CD4-positive, alpha-beta T cell treated with Interferon alpha-2 for 1 hour (primary cell): ENCODE data around the gene CEP44.
"Not testable (repeated sequence)": the region's sequence is repeated elsewhere in the genome, so short reads cannot be mapped to it uniquely, and the experiment has no call there.

Experiments
- DNase-seq, 2 donors: peaks; one replicate each; pipeline ENCODE4 v3.0.0-alpha.2; 2020 to 2022

CEP44 gene, protein sequence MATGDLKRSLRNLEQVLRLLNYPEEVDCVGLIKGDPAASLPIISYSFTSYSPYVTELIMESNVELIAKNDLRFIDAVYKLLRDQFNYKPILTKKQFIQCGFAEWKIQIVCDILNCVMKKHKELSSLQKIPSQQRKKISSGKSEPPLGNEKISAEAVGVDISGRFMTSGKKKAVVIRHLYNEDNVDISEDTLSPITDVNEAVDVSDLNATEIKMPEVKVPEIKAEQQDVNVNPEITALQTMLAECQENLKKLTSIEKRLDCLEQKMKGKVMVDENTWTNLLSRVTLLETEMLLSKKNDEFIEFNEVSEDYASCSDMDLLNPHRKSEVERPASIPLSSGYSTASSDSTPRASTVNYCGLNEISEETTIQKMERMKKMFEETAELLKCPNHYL

DNA sequence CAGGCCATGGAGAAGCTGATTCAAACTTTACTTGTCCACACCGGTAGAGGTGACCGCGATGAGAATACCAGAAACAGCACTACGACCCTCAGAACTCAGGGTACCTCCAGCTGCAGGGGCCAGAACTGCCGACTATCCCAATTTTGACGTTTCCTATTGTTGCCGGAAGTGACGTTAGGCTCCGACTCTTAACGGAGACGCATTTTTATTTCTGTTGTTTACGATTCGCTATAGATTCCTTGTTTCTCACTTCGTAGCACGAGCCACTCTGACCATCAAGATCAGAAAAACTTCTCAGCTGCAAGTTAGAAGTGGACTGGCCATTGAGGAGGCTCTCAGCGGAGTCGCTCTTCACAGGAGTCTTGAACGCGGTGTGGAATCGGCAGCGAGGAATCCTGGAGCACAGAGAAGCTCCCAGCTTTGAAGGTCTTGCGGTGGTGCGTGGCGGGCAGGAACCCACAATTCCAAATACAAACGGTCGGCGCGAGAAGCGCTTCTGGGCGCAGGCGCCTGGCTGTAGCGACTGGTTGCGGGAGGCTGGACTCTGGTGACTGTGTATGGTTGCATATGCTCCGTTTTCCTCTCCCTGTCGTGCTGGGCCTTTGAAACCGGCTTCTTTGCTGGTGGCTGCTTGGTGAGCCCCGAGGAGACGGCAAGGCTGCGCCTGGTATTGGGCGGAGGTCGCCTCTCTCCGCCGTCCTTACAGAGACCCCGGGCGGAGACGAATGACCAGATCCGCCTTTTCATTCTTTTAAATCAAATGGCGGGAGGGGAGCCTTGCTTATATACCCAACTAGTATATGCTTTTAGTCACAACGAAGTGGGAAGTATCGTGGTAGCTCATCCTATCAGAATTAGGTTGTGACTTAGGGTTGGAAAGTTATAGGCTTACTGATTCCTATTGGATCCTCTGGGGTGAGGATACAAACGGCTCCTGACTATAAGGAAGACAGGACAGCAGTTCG, at the start of gene CEP44, which contains the start of gene FBXO8:
CEP44 (plus strand) TSS at position 405 of the 965 bp plus-strand sequence. CDS start 15,211 bp downstream, outside the sequence.
FBXO8 (minus strand) TSS at position 161 of the 965 bp plus-strand sequence. CDS start 20,575 bp downstream, outside the sequence.
- peak; percentile 67 to 80 for DNase-seq

DNA sequence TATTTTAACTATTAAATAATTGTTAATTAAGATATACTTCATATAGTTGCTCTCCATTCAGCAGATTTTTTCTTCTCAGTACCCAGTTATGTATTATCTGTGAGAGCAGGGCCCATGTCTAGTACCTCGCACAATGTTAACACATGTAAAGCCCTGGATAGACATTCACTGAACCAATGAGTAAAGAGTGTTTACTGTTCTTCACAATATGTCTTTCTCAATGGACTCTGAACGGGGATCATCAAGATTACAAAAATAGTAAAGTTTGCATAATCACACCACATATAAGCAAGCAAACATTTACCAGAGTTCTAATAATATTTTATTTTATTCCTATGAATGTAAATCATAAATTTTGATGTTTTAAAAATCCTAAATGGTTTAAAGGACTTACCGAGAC, 47.4 kb upstream of the CEP44 start:
- no peak for DNase-seq

DNA sequence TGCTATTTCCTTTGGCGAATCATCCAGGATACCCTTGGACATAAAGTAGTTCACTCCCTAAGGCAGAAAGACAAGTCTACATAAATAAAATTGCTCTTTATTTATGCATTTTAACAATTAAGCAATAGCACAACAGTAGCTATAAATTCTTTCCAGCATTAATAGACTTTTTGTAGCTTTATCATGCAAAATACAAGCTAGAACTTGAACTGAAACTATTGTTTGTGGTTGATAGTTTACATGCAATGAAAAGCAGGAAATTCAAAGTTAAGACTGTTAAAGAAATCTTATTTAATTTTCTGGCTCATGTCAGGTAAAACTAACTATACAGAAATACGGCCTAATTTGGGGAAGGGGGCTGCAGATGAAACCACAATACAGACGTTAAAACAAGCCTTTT, 42.5 kb upstream of the CEP44 start:
- no peak for DNase-seq

DNA sequence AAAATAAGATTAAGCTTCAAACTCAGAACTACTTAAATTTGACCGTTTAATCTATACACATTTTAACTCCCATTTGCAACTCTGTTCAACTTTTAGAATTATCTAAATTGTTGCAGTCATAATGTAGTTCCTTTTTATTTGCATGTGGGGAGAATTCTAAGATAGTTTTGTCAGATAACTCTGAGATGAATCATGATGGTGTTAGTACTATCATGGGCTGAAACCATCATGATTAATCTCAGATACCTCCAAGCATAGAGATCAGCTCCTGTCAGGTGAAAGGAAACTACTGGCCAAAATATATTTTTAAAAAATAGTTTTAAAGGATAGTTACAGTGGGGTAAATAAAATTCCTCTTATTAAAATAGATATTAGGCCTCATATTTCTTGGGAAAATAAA, 39.3 kb upstream of the CEP44 start:
- no peak for DNase-seq

DNA sequence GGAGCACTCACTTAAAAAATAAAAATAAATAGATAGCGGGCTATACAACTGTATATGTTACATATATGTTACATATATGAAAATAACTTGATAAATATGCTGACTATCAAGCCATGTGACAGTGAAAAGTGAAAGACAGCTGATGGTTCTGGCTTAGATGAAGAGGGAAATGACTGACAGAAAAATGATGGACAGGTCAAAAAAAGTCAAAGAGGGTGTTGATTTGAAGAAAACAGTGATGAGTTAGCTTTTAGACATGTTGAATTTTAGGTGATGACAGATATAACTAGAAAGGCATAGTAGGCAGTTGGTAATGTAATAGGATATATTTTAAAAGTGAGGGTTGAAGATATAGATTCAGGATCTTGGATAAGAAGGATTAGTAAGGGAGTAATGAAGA, 38.0 kb upstream of the CEP44 start:
- no peak for DNase-seq

DNA sequence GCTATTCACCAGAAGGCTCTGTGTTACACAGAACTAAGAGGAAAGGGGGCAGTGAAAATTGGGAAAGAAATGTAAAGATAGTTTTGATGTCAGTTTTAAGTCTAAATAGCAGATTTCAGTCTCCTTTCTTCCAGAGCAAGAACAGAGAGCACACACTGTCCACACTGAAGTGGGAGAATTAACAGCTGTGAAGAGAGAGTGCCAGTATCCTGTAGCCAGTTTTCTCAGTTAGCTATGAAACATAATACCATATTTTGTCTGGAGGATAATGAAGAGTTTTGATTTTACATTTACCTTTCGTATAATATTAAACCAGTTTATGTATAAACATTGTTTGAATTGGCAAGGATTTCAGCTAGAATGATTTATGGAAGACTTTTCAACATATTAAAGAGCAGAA, 35.3 kb upstream of the CEP44 start:
- no peak for DNase-seq

DNA sequence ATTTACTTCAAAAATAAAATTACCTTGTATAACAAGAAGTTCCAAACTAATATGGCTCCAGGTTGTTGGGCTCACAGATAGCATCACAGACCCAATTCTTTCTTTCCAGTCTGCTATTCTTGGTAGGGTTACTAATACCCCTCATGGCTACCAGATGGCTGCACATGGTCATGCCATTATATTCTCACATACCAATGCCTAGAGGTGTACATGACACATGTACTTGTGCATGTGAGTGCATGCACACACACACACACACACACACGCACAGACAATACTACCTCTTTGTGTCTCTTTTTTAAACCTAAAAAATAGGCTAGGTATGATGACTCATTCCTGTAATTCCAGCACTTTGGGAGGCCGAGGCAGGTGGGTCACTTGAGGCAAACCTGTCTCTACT, 31.3 kb upstream of the CEP44 start:
- DNase-seq = no peak

DNA sequence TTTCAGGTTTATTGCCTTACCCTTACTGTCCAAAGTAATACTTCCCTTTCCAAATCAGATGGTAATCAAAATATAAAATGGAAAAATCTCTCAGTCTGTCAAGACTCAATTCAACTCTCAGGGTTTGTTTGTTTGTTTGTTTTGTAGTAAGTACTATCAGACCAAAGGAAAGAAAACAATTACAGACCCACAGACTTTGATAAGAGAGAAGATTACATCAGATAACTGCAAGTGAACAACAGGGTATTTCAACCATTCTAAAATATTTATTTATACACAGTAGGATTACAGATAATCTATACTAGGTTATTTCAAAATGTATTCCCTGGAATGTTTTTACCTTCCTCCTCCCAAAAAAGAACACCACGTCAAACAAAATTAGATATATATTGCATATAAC, 29.1 kb upstream of the CEP44 start:
- DNase-seq = no peak

DNA sequence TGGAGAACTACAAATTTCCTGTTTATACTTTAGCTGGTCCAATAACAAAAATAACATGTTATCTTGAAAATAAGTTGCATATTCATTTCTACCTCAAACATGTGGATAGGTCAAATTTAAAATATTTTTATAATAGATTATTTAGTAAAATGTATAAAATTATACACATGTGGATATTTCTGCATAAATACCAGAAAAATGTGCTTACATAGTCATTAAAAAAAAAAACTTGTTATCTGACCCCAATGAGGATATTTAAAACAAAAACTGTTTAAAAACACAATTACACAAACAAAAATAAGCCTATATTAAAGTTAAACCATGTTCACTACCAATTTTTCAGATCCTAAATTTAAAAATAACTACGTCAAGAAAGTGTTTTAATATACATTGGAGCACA, 28.3 kb upstream of the CEP44 start:
- no peak for DNase-seq

DNA sequence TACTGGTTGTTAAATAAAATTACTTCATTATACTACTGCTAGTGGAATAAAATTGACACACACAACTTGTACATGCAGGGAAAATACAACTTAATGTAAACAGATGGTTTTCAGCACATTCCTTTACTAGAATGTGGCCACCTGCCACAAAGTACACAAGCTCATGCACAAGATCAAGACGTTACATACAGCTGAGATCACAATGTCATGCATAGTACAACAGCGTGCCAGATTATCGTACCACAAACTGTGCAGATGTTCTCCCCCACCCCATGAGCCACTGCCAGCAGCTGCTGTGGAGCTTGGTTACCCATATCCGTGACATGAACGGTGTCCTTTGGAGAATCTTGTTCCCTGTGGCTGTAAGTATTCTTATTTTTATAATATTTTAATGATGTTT, 27.9 kb upstream of the CEP44 start:
- DNase-seq = no peak

DNA sequence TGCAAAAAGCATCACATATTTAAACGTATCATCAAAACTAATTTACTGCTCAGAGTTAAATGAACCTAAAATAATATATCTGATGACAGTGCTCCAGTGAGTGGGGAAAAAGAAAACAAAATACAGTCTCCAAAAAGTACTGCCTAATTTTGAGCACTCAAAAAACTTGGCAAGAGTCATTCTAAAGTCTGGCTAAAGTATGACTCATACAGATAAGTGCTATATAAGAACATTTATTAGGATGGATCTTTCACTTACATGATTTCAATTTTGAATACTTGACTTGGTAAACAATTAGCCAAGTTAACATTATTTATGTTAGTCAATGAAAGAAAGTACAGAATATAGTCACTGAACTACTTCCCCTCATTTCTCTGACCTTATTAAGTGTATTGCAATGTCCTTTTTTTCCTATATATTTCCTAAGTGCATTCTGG, 27.4 kb upstream of the CEP44 start:
- DNase-seq = no peak

DNA sequence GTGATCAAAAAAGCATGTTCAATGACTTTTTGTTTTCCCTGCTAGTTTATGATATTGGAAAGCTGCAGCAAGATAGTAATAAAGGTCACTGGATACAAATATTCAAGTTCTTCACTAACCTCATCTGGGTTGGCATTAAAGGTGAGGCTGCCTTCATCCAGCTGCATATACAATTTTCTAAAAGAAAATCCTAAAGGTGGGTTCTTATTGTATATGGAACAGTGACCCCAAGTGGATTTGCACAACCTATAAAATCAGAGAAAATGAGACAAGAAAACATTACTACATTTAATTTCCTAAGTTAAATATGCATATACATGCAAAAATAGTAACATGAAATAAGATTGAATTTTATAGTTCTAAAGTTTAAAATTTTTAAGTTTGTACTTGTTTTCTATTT, 24.1 kb upstream of the CEP44 start:
- DNase-seq = no peak

DNA sequence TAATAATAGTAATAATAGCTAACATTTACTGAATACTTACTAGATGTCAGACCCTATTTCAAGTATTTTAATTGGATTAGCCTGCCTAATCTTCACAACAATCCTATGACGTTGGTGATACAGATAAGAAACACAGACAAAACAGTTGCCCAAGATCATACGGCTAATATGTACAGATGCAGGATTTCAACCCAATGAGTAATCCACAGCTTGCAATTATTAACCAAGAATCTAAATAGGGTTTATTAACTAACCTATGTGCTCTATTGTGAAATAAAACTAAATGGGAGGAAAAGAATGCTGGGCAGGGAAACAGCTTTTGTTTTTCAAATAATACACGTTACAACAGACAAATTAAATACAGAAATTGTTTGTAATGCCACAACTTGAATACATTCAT, 23.6 kb upstream of the CEP44 start:
- no peak for DNase-seq

DNA sequence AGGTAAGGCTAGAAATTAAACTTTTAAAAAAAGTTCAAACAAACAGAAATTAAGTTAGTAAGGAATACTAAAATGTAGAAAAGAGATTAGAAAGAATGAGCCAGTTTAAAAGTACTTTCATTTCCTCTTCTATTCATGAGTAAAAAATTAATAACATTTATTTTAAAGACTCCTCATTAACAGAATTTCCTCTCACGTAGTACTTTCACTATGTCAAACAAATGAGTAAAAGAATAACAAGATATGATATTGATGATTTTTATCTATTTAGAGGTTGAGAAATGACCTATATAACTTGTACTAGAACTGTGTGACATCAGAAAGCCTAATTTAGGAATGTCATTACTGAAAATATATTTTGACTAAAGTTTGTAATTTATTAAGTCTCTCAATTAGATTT, 22.3 kb upstream of the CEP44 start:
- DNase-seq = not testable (repeated sequence)

DNA sequence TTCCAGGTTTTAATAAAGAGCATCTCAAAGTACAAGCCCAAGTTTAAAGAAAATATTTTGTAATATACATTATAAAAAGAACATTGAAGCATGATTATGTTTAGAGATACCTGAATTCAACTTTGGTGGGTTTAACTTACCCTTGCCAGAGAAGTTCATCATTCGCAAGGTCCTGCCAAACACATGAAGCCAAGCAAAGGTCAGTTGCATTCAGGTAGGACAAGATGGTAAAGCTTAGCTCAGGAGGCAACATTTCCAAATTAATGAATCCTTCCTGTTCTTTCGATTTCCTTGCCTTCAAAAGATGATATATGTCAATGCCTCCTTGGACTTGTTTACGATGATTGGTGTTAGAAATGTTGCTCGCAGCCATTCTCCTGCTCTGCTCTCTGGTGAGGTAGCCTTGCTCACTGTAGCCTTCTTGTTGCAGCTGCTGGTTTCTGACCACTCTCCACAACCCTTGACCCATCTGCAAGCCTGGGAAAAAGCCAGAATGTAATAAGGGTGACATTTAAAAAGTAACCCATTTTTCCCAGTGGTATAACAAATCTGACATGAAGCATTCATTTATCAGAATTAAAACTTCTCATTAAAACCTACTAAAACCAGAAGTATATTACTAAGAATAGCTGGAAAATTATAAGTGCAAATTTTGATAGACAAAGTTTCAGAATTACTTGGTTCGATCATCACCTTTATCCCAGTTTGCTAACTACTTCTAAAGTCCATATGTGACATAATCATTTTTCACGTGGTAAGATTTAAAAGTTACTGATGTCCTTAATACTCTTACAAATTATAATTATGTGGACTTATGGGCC, 20.9 kb upstream of the CEP44 start:
- no peak for DNase-seq

DNA sequence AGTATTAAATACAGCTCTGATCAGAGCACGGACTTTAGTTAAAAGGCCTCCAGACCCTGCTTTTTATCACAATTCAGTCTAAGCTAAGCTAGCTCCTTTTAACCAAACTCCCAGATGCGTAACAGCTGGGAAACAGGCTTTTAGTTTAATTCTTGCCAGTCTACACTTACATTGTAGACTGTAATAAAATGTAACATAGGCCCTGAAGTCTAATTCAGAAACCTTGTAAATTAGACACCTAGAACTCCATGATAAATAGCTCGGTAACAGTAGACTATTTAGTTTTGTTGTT, 20.3 kb upstream of the CEP44 start:
- DNase-seq = no peak

DNA sequence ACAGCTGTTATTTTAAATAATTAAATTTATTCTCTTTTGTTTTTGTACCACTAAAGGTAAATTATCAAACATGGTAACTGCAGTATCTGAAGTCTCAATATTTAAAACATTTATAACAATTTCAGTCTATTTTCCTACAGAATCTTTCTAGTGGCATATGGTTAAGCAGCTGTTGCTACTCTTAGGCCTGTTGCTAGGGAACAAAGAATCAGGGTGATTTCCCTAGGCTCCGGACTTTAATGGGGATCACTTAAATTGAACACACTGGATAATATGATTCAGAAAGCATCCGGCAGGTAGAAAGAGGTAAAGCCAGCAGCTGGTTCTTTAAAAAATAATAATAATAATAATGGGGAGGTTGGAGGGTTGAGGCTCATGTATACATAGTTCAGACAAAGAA, 17.8 kb upstream of the CEP44 start:
- DNase-seq = no peak

DNA sequence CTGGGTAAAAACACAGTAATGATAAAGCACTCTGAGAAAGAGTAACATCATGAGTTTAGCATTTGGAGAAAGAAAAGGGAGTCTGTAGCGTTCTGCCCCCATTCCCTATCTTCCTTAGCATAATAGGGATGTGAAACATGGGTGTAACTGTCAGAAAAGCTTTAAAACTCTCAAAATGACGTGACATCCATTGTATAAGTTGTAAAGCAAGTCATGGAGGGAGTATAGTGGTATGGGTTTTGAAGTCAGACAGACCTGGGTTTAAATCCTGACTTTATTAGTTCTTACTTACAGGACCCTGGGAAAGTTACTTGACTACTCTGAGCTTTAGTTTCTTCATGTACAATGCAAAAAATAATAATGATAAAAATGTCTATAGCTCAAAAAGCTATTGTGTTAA, 17.3 kb upstream of the CEP44 start:
- DNase-seq = no peak

DNA sequence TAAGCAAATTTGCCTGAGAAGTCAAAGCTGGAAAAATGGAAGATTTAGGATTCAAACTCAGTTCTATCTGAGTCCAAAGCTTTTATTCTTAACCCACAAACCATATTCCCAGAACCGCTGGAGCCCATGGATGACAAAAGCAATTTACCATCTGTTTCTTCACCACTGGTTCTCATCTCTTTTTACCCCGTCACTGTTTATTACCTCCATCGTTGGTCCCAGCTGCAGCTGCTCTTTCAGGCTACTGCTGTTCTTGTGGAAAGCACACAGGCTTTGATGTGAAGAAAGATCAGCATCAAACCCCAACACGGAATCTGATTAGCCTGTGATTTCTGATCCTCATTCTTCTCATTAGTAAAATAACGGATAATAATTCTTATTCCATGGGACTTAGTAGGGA, 9.8 kb upstream of the CEP44 start:
- DNase-seq = no peak

DNA sequence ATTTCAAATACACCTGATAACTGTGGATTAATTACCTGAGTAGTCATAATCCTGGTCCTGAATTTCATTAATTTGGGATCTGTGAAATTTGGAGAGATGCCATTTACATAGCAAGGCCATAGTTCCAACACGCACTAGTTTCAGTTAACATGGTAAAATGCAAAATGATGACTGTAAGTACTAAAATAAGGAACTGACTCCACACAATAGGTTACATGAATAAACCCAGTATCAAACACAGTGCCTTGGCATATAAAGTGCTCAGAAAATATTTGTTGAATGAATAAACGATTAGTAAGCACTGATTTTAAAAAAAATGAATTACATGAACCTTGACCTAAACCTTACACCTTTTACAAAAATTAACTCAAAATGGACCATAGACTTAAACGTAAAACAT, 9.3 kb upstream of the CEP44 start:
- no peak for DNase-seq

DNA sequence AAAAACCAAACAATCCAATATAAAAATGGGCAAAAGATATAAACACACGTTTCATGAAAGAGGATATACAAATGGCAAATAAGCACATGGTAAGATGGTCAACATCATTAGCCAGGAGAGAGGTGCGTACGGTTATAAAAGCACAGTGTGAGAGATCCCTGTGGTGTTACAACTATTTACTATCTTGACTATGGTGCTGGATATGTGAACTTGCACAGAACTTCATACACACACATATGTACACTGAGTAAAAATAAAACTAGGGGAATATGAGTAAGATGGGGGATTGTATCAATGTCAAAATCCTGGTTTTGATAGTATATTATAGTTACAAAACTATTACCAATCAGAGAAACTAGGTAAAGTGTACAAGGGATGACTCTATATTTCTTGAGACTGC, 8.6 kb upstream of the CEP44 start:
- no peak for DNase-seq

DNA sequence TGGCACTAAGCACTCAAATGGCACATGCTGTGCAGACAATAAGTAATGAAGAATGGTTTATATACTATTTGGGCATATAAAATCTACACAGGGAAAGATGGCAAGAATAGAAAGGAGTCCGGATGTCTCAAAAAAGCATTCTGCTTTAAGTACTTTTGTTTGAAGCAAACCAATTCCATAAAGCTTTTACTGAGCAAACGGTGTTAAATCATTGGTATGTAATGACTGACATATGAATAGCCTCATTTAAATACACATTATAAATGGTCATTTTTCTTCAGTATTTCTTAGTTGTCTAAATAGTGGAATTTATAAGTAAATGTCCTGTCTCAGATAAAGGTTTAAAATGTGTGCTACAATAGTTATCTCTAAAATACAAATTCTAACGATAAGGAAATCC, 6.3 kb upstream of the CEP44 start:
- no peak for DNase-seq

DNA sequence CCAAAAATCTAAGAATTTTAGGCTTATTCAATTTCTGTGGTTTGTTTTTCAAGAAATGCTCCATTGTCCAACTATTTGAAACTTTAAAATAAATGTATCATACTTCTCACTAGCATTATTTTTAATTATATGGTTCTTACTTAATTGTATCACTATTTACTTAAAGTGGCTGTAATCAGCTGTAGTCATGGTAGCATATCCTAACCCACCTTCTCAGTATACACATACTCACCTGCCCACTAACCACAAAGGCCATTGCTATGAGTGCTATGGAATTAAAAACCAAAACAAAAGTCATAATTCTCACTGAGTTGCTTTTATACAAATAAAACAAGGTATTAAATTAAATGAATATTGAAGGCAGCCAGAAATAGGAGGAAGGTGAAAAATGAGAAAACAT, 5.2 kb upstream of the CEP44 start:
- no peak for DNase-seq
